LNCaP clone FGC (cell line): ENCODE measurements around the gene BNC2.

Experiments
- DNase-seq: peaks from one replicate; pipeline ENCODE4 v3.0.0-alpha.2; 2011; ENCODE audit warnings: low read depth
- H3K4me3 ChIP-seq: 2 replicates; pipeline ENCODE4 v1.5.1; 2011; ENCODE audit warnings: mild to moderate bottlenecking, low read depth, low read length, control low read depth
- CTCF ChIP-seq: IDR thresholded peaks from 2 replicates; pipeline ENCODE4 v1.5.1; 2012; ENCODE audit warnings: mild to moderate bottlenecking; ENCODE audit not compliant: control insufficient read depth, insufficient read depth; ENCODE audit errors: extremely low read depth

The BNC2 gene

GRCh38 chr9:16450043-16450442 lies 420.4 kb downstream of the BNC2 start:
- DNase-seq = no peak
- H3K4me3 ChIP-seq = no peak overlapping the region
- TF ChIP-seq CTCF = no peak

- no peak for DNase-seq
- H3K4me3 ChIP-seq = no peak overlapping the region
- no peak for TF ChIP-seq CTCF
These were observed 421.3 kb downstream of the BNC2 start for GRCh38 chr9:16449076-16449730.

- H3K4me3 ChIP-seq = no peak overlapping the region
- no peak for TF ChIP-seq CTCF
- DNase-seq = no peak
These were observed 422.5 kb downstream of the BNC2 start for GRCh38 chr9:16447946-16448345.

- no peak for DNase-seq
- no peak for TF ChIP-seq CTCF
These were observed 423.8 kb downstream of the BNC2 start for GRCh38 chr9:16446636-16447035.

GRCh38 chr9:16445141-16445920 lies 425.1 kb downstream of the BNC2 start:
- no peak overlapping the region for H3K4me3 ChIP-seq
- TF ChIP-seq CTCF = no peak
- no peak for DNase-seq

More at GRCh38 chr9:16446636-16447035, 423.8 kb downstream of the BNC2 start:
- no peak overlapping the region for H3K4me3 ChIP-seq

GRCh38 chr9:16442622-16443021 lies 427.8 kb downstream of the BNC2 start:
- no peak for TF ChIP-seq CTCF
- DNase-seq = no peak
- H3K4me3 ChIP-seq = no peak overlapping the region
